Activated B cell treated with CpG ODN at 0.5 μM for 24 hours (primary cell): ENCODE results near the gene CD300E. TPM values are rescaled to one million over a fixed set of nuclear protein-coding genes. Genes with fewer than 3 reads are reported as not detected.

Experiments used
- ATAC-seq: fragments of 200-7000 bp; cut with Tn5 transposase; one replicate; pipeline ENCODE4 v1.10.0; 2021; ENCODE audit warnings: low read depth, mild to moderate bottlenecking, moderate library complexity
- CTCF ChIA-PET: fragments of 350-600 bp; sonication (Branson Sonifier 250); formaldehyde crosslinking; loops from one replicate; lab custom pipeline; 2021; ENCODE audit warnings: antibody characterized with exemption; lab: Charles Lee
- POLR2A ChIA-PET: fragments of 350-600 bp; sonication (Branson Sonifier 250); formaldehyde crosslinking; loops from one replicate; lab custom pipeline; 2021; ENCODE audit warnings: antibody characterized with exemption; lab: Charles Lee
- DNase-seq: peaks from one replicate; pipeline ENCODE4 v3.0.0; 2022
- H3K27ac Mint-ChIP-seq: one replicate; pipeline ENCODE4 v1.8.0; 2020; ENCODE audit warnings: mixed read lengths
- H3K27me3 Mint-ChIP-seq: one replicate; pipeline ENCODE4 v1.8.0; 2021; ENCODE audit warnings: mixed read lengths
- H3K36me3 Mint-ChIP-seq: one replicate; pipeline ENCODE4 v1.8.0; 2021; ENCODE audit warnings: low read depth, mixed read lengths
- H3K4me1 Mint-ChIP-seq: one replicate; pipeline ENCODE4 v1.8.0; 2021; ENCODE audit warnings: mixed read lengths
- H3K4me3 Mint-ChIP-seq: one replicate; pipeline ENCODE4 v1.8.0; 2020; ENCODE audit warnings: mild to moderate bottlenecking, mixed read lengths
- H3K9me3 Mint-ChIP-seq: one replicate; pipeline ENCODE4 v1.8.0; 2020; ENCODE audit warnings: mixed read lengths
- intact Hi-C: fragments of 100-400 bp; cut with micrococcal nuclease; formaldehyde crosslinking; loops from one replicate; pipeline ENCODE4 v1.15.1; 2024
- total RNA-seq: library from RNA; stranded (reverse); gene quantifications from 2 replicates; pipeline ENCODE4 v1.2.3, GENCODE V29; 2022
- TF ChIP-seq, protein P1 (sequence below): fragments of 200-600 bp; IDR thresholded peaks from one replicate; pipeline ENCODE4 v1.8.0; 2022; ENCODE audit warnings: antibody characterized with exemption, mild to moderate bottlenecking

Gene CD300E
- total RNA-seq, 1 donor from 2014 or later, result 0.09 TPM

DNA sequence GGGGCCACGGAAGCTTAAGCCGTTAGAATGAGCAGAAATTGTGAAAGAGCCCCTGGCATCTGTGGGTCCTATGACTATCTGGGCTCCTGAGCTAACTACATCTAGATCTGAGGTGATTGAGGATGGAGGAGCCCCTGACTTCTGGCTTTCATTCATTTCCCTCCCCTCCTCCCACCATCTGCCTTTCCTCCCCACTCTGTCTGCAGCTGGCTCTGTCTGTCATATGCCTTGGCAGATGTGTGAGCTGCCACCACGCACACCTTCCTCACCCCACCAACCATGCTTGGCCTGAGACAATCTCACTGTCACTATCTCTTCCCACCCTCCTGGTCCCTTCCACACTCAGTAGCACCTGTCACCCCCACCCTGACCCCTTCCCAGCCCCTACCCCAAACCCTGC, 5.1 kb downstream of the CD300E start:
- TF ChIP-seq, protein P1, sequence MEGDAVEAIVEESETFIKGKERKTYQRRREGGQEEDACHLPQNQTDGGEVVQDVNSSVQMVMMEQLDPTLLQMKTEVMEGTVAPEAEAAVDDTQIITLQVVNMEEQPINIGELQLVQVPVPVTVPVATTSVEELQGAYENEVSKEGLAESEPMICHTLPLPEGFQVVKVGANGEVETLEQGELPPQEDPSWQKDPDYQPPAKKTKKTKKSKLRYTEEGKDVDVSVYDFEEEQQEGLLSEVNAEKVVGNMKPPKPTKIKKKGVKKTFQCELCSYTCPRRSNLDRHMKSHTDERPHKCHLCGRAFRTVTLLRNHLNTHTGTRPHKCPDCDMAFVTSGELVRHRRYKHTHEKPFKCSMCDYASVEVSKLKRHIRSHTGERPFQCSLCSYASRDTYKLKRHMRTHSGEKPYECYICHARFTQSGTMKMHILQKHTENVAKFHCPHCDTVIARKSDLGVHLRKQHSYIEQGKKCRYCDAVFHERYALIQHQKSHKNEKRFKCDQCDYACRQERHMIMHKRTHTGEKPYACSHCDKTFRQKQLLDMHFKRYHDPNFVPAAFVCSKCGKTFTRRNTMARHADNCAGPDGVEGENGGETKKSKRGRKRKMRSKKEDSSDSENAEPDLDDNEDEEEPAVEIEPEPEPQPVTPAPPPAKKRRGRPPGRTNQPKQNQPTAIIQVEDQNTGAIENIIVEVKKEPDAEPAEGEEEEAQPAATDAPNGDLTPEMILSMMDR, result no peak
- H3K9me3 Mint-ChIP-seq, result no peaks in the 10 kb centered on the region
- POLR2A ChIA-PET, result interaction anchor here (0.6 kb wide), 1 partner anchor 15 kb away, joined by 3 read pairs; no protein-coding TSS in a partner anchor
- no peaks in the 10 kb centered on the region for H3K36me3 Mint-ChIP-seq
- H3K4me3 Mint-ChIP-seq, result no peak overlapping the region
- DNase-seq (no peak), ATAC-seq (no peak)
- H3K27me3 Mint-ChIP-seq, result peaks cover 44% of the 10 kb centered on the region
- CTCF ChIA-PET, result no interaction called here
- no peak overlapping the region for H3K27ac Mint-ChIP-seq
- H3K4me1 Mint-ChIP-seq, result no peaks in the 10 kb centered on the region
- intact Hi-C loops, result no loop called here

DNA sequence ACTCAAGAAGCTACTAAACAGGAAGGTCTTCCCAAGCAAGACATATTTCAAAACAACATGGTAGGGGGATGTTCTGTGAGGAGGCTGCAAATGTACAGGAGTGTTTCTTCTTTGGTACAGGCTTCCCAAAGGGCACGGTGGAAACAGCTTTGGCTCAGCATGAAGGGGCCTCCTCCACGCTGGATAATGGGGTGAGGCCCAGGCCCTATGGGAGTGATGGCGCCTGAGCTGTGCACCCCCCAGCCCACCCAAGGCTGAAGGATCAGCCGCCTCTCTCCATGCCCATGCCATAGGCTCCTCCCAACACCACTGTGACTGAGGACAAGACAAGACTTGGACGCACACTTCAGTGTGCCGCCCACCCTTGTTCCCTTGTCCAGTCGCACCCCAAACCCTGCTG, 6.8 kb downstream of the CD300E start:
- Mint-ChIP-seq H3K4me1 (peaks cover 13% of the 10 kb centered on the region), H3K36me3 (no peaks in the 10 kb centered on the region), H3K9me3 (no peaks in the 10 kb centered on the region), H3K27me3 (peaks cover 34% of the 10 kb centered on the region), H3K4me3 (no peak overlapping the region), H3K27ac (no peak overlapping the region)
- intact Hi-C loops, result no loop called here
- ATAC-seq (no peak), DNase-seq (no peak)
- ChIA-PET CTCF (no interaction called here), POLR2A (no interaction called here)
- TF ChIP-seq, protein P1, result no peak

DNA sequence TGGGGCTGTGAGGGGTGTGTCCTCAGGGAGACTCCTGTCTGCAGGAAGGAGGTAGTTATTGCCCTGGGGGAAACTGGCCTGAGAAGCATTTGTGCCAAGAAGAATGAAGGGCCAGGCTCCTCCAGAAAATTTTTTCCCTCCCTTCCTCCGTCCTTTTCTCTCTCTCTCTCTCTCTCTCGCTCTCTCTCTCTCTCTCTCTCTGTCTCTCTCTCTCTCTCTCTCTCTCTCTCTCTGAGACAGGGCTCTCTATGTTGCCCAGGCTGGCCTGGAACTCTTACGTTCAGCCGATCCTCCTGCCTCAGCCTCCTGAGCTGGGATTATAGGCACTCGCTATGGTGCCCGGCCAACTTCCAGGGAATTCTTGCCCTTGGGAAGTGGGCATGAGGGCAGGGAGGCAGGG, 11.5 kb downstream of the CD300E start:
- Mint-ChIP-seq H3K4me3 (no peak overlapping the region), H3K4me1 (peaks cover 13% of the 10 kb centered on the region), H3K9me3 (peaks cover 2% of the 10 kb centered on the region), H3K36me3 (no peaks in the 10 kb centered on the region), H3K27me3 (peaks cover 19% of the 10 kb centered on the region), H3K27ac (no peak overlapping the region)
- intact Hi-C loops, result no loop called here
- CTCF ChIA-PET, result interaction anchor here (0.9 to 1.4 kb wide), 2 partner anchors 12 to 45 kb away, joined by 3 read pairs; no protein-coding TSS in a partner anchor
- ATAC-seq (no peak), DNase-seq (no peak)
- POLR2A ChIA-PET, result interaction anchor here (1.1 kb wide), 1 partner anchor 29 kb away, joined by 3 read pairs; no protein-coding TSS in a partner anchor
- TF ChIP-seq, protein P1, result no peak

DNA sequence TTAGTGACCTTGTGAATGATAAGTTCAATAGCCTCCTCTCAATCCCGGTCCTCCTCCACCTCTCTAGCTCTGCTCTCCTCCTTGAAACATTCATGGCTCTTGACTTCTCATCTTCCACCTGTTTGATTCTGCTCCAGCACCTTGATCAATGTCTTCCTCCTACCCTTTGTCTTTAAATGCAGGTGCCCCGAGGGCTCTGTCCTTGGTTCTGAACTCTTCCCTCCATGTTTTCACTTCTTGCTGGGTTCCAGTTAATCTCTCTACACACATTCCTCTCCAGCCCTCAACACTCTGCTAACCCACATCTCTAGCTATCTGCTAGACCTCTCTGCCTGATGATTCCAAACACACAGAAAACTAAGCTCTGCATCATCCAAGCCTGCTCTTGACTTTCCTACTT, 13.4 kb downstream of the CD300E start:
- no peak for DNase-seq
- ChIA-PET CTCF (no interaction called here), POLR2A (interaction anchor here (1.1 kb wide), 1 partner anchor 23 kb away, joined by 3 read pairs; no protein-coding TSS in a partner anchor)
- intact Hi-C loops, result loop anchor here (2.0 kb wide), 1 partner anchor 17 kb away; the partner anchor contains the start of gene CD300LD
- TF ChIP-seq, protein P1, result no peak
- peaks cover 17% of the 10 kb centered on the region for H3K4me1 Mint-ChIP-seq
- H3K36me3 Mint-ChIP-seq, result no peaks in the 10 kb centered on the region
- no peak for ATAC-seq
- H3K4me3 Mint-ChIP-seq, result no peak overlapping the region
- no peak overlapping the region for H3K27ac Mint-ChIP-seq
- H3K27me3 Mint-ChIP-seq, result peaks cover 8% of the 10 kb centered on the region
- H3K9me3 Mint-ChIP-seq, result peaks cover 5% of the 10 kb centered on the region

DNA sequence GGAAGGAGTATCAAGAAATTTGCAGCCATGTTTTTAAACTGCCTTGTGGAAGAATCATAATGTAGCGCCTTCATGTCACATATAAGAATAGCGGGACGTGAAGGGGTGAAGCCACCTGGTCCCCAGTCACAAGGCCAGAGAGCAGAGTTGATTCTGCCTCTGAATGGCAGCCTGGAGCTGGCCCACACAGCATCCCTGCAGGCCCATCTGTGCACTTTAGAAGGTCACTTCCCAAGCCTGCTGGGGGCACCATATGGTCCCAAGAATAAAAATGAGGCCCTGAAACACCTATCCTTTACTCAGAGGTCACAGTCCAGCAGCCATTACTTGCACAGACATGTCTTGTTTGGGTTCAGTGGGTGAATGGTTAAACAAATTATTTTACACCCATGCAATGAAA, 15.0 kb downstream of the CD300E start:
- ChIA-PET CTCF (no interaction called here), POLR2A (no interaction called here)
- DNase-seq, result no peak
- no peak for ATAC-seq
- peaks cover 4% of the 10 kb centered on the region for H3K27me3 Mint-ChIP-seq
- peaks cover 33% of the 10 kb centered on the region for H3K4me1 Mint-ChIP-seq
- TF ChIP-seq, protein P1, result no peak
- H3K36me3 Mint-ChIP-seq, result no peaks in the 10 kb centered on the region
- no peak overlapping the region for H3K4me3 Mint-ChIP-seq
- no peak overlapping the region for H3K27ac Mint-ChIP-seq
- intact Hi-C loops, result no loop called here
- H3K9me3 Mint-ChIP-seq, result peaks cover 5% of the 10 kb centered on the region
